ENCODE measurements around the gene AHDC1. TPM values are rescaled to one million over a fixed set of nuclear protein-coding genes. Genes with fewer than 3 reads are reported as not detected.

Gene AHDC1
- total RNA-seq, 4 donors from 2014 or later, result 7.5 to 12.9 (median 8.2) TPM

GRCh38 chr1:27566462-27567145, 37.3 kb downstream of the AHDC1 start:
- TF ChIP-seq CTCF (IDR thresholded peaks at IDR 0.05), result no peak
- DNase-seq (ENCODE audit: low spot score) (no peak), ATAC-seq (ENCODE audit: low FRiP score) (no peak)

- no peak for TF ChIP-seq CTCF (IDR thresholded peaks at IDR 0.05)
- no peak for ATAC-seq (ENCODE audit: low FRiP score)
- DNase-seq (ENCODE audit: low spot score), result no peak
These were observed 39.0 kb downstream of the AHDC1 start for GRCh38 chr1:27564710-27565649.

GRCh38 chr1:27563591-27564471, 40.1 kb downstream of the AHDC1 start:
- ATAC-seq (ENCODE audit: low FRiP score) (no peak), DNase-seq (ENCODE audit: low spot score) (no peak)
- no peak for TF ChIP-seq CTCF (IDR thresholded peaks at IDR 0.05)

GRCh38 chr1:27563341-27563590, 40.7 kb downstream of the AHDC1 start:
- ATAC-seq (ENCODE audit: low FRiP score) (no peak), DNase-seq (ENCODE audit: low spot score) (no peak)
- no peak for TF ChIP-seq CTCF (IDR thresholded peaks at IDR 0.05)

- DNase-seq (ENCODE audit: low spot score) (no peak), ATAC-seq (ENCODE audit: low FRiP score) (no peak)
- no peak for TF ChIP-seq CTCF (IDR thresholded peaks at IDR 0.05)
These were observed 41.2 kb downstream of the AHDC1 start for GRCh38 chr1:27562534-27563340.

- no peak for ATAC-seq (ENCODE audit: low FRiP score)
- no peak for DNase-seq (ENCODE audit: low spot score)
These were observed 41.9 kb downstream of the AHDC1 start for GRCh38 chr1:27562021-27562420.

More at GRCh38 chr1:27562021-27562420, 41.9 kb downstream of the AHDC1 start:
- no peak for TF ChIP-seq CTCF (IDR thresholded peaks at IDR 0.05)
